Left renal cortex interstitium (tissue), 4 donors: ENCODE results near the gene ELOVL3. TPM values are rescaled to one million over a fixed set of nuclear protein-coding genes. Genes with fewer than 3 reads are reported as not detected.
"Not testable (repeated sequence)": the region's sequence is repeated elsewhere in the genome, so short reads cannot be mapped to it uniquely, and the experiment has no call there.

ENCODE experiments used
- DNase-seq, 4 donors: peaks; one replicate each; pipeline ENCODE4 v3.0.0-alpha.2; 2013; ENCODE audit warnings: low read depth in 4 of 4, low spot score in 2 of 4, missing footprints in 1 of 4
- polyA plus RNA-seq, 4 donors: library from polyadenylated mRNA; unstranded; fragments of 120-200 nt; gene quantifications; one replicate each; pipeline ENCODE4 v1.2.1, GENCODE V29; 2013; ENCODE audit not compliant: insufficient read length in 4 of 4

ELOVL3 gene
- polyA plus RNA-seq, result 1 to 10 TPM; 1.9 to 2.9 (median 2.5) TPM

GRCh38 chr10:102225646-102226541 is at the start of gene ELOVL3:
TSS of gene ELOVL3 (plus strand) at chr10:102226299. CDS start at chr10:102226549, 250 bp downstream.
- peak in 2 of 4 donors; percentile 86 to 88 for DNase-seq

GRCh38 chr10:102184606-102185005 is 41.5 kb upstream of the ELOVL3 start:
- no peak for DNase-seq

GRCh38 chr10:102185272-102185671 is 40.8 kb upstream of the ELOVL3 start:
- no peak for DNase-seq

- DNase-seq, result no peak
Measured at GRCh38 chr10:102185811-102186527, 40.1 kb upstream of the ELOVL3 start.

GRCh38 chr10:102188298-102188940 is 37.7 kb upstream of the ELOVL3 start:
- no peak for DNase-seq

- DNase-seq, result not testable (repeated sequence)
Measured at GRCh38 chr10:102188941-102189898, 36.9 kb upstream of the ELOVL3 start.

- DNase-seq, result no peak
Measured at GRCh38 chr10:102191956-102192355, 34.1 kb upstream of the ELOVL3 start.

GRCh38 chr10:102195296-102195870 is 30.7 kb upstream of the ELOVL3 start:
- DNase-seq, result no peak

- no peak for DNase-seq
Measured at GRCh38 chr10:102196893-102197292, 29.2 kb upstream of the ELOVL3 start.

GRCh38 chr10:102198027-102198426 is 28.1 kb upstream of the ELOVL3 start:
- DNase-seq, result no peak

GRCh38 chr10:102200751-102201640 is 25.1 kb upstream of the ELOVL3 start:
- DNase-seq, result no peak

- no peak for DNase-seq
Measured at GRCh38 chr10:102202386-102202785, 23.7 kb upstream of the ELOVL3 start.

GRCh38 chr10:102208311-102209035 is 17.6 kb upstream of the ELOVL3 start:
- no peak for DNase-seq

GRCh38 chr10:102211615-102212299 is 14.3 kb upstream of the ELOVL3 start:
- DNase-seq, result no peak

GRCh38 chr10:102213599-102213998 is 12.5 kb upstream of the ELOVL3 start:
- not testable (repeated sequence) for DNase-seq

- DNase-seq, result no peak
Measured at GRCh38 chr10:102219370-102219769, 6.7 kb upstream of the ELOVL3 start.

- DNase-seq, result no peak
Measured at GRCh38 chr10:102220612-102221011, 5.5 kb upstream of the ELOVL3 start.
